HG03469 (cell line): ENCODE results near the gene ALDH4A1.
A peak's percentile ranks its signal among the peaks of the same experiment; 100 is the strongest.

Source experiments
- ATAC-seq: cut with Tn5 transposase; IDR thresholded peaks from one replicate; pipeline ENCODE4 v1.9.1; 2021; ENCODE audit warnings: mild to moderate bottlenecking, moderate library complexity, moderate number of reproducible peaks; ENCODE audit not compliant: unreplicated experiment

ALDH4A1 gene

GRCh38 chr1:18902523-18903290 lies at the start of gene ALDH4A1:
TSS of gene ALDH4A1 (minus strand) at chr1:18902555. CDS start at chr1:18902523, 32 bp downstream.
- peak; percentile 92 for ATAC-seq

- ATAC-seq, result no peak
Observed at GRCh38 chr1:18951818-18952391, 49.5 kb upstream of the ALDH4A1 start.

GRCh38 chr1:18951416-18951815 lies 49.1 kb upstream of the ALDH4A1 start:
- no peak for ATAC-seq

- no peak for ATAC-seq
Observed at GRCh38 chr1:18950401-18951026, 48.2 kb upstream of the ALDH4A1 start.

- ATAC-seq, result no peak
Observed at GRCh38 chr1:18949686-18950400, 47.5 kb upstream of the ALDH4A1 start.

DNA sequence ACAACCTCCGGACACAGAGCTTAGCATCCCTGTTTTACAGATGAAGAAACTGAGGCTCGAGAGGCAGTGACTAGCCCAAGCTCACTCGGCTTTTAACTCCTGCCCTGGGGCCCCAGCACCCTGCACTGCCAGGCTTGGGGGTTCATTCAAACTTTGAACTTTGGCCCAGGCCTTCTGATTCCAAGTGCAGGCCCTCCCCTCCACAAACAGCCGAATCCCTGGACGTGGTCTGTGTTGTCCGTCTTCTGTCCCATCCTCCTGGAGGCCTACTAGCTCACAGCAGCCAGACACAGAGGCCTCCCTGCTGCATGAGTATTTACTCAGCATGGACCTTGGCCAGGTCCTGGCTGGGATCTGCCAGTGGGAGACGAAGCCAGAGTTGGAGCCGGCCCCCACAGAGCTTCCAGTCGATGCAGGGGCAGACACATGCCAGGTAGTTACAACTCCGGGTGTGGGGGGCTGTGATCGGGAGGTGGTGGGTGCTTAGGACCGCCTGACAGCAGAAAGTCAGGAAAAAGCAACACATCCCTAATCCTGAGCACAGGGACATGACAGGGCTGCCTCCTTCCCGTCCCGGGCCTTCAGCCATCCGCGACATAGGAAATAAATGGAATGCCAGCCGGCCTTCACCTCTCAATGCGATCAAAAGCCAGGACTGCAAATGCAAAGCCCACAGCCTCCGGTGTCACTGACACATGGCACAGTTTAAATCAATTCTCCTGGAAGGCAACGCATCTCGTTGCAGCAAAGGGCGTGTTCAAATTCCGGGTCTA lies 46.7 kb upstream of the ALDH4A1 start:
- no peak for ATAC-seq

- no peak for ATAC-seq
Observed at GRCh38 chr1:18948048-18948912, 45.9 kb upstream of the ALDH4A1 start.

- no peak for ATAC-seq
Observed at GRCh38 chr1:18947570-18947969, 45.2 kb upstream of the ALDH4A1 start.

- ATAC-seq, result no peak
Observed at GRCh38 chr1:18946550-18947381, 44.4 kb upstream of the ALDH4A1 start.

DNA sequence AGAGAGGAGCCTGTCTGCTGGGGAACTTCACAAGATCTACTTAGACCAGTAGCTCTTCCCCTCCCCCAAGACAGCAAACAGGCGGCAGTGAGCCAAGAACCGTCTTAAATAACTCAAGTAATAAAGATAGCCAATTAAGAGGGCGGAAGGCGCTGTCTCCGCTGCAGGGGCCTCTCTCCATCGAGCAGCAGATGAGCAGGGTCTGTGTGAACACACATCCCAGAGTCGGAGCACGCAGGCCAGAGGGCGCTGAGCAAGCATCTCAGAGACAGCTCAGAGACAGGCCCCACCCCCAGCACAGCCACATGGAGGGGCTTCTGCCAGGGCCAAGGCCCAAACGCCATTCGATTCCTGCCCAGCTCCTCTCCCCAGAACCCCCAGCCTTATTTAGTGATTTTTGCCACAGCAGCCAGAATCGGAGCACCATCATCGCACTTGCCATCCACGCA lies 43.1 kb upstream of the ALDH4A1 start:
- no peak for ATAC-seq

DNA sequence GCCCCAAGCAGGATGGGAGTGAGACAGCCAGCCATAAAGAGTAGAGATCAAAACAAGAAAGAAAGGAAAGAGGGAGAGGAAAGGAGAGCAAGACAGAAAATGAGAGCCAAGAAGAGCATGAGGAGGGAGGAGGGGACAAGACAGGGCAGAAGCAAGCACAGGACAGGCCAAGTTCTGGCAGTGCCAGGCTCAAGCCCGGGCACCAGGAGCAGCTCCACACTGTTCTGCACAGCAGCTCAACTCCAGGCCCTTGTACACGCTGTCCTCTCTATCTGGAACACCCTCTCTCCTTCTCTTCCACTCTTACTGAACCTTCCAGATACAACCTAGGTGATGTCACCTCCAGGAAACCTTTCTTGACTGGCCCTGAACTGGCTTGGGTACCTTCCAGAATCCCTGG lies 42.5 kb upstream of the ALDH4A1 start:
- ATAC-seq, result no peak

- no peak for ATAC-seq
Observed at GRCh38 chr1:18943914-18944572, 41.7 kb upstream of the ALDH4A1 start.

DNA sequence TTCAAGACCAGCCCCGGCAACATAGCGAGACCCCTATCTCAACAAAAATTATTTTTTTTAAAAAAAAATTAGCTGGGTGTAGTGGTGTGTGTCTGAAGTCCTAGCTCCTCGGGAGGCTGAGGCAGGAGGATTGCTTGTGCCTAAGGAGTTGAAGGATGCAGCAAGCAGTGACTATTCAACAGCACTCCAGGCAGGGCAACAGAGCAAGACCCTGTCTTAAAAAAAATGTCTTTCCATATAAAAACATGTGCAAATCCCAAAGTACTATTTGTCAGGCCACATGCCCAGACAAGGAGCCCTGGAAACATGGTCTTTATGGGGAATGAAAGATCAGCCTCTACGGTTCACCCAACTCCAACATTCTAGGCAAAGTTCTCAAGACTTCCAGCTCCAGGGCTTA lies 40.8 kb upstream of the ALDH4A1 start:
- ATAC-seq, result no peak

- no peak for ATAC-seq
Observed at GRCh38 chr1:18942340-18942739, 40.0 kb upstream of the ALDH4A1 start.

- ATAC-seq, result no peak
Observed at GRCh38 chr1:18941221-18942141, 39.1 kb upstream of the ALDH4A1 start.

DNA sequence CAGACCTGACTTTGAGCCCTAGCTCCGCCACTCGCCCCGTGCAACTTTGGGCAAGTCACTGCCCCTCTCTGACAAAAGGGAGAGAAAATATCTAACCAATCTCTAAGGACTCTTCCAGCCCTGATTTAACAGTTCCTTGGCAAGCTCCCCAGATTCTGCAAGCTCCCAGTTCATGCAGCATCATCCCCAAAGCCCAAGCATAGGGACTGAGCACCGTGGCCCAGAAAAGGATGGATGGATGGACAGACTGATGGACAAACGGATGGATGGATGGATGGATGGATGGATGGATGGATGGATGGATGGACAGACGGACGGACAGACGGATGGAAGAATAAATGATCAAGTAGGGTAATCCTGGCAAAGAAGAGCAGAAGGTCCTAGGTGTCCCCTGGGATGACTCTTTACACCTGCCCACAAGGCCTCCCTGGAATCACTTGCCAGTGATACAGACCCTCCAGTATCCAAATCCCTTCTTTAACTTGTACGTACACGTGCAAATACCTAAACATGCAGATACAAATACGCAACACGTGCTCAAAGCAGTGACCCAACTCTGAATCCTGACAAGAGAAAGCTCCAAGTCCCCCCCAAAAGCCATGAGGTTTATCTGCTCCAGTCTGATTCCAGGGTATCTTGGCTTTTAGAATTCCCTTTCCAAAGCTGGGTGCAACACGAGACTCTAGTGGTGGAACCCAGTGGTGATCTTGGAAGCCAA lies 38.1 kb upstream of the ALDH4A1 start:
- no peak for ATAC-seq
